Measurements from ENCODE around the gene SPHK2.

Gene SPHK2

DNA sequence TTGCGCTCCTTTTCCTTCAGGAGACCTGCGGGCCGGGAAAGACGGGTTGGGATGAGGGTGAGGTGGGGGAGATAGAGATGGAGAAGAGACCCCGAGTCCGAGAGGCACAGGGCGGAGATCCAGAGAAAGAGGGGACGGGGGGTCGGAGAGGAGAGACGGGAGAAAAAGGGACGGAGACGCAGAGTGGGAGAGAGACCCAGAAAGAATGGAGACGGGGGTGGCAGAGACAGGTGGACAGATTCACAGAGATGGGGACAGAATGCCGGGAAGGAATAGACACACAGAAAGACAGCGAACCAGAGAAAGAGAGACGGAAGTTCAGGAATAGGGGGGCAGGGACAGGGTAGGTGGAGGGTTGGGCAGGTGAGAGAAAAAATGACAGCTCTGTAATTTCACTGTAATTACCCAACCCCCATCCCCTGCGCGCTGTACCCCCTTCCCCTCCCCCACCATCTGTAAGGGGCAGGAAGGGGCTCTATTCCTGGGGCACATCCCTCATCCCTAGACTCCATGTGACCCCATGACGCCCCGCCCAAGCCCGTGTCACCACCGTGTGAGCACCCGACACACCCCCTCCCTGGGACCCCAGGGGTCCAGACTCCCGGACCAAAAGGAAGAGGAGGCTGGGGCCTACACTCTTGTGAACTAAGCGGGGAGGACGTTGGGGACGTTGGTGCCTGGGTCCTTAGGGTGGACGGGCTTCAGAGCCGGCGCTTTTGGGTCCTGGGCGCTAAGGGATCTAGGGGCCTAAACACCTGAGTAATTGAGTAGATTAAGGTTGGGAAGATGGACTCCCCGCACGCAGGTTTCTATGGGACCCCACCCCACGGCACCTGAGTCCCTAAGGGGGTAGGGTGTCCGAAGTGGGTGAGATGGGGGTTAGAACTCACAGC lies 16.9 kb downstream of the SPHK2 start:
- DNase-seq (ENCODE audit: extremely low spot score), result no peak
- TF ChIP-seq FOXM1 (IDR thresholded peaks at IDR 0.05; ENCODE audit: borderline replicate concordance), result no peak
- CTCF ChIA-PET, result no interaction called here
- POLR2A ChIA-PET, result interaction anchor here (1.8 to 2.3 kb wide), 2 partner anchors 10 to 17 kb away, joined by 7 to 12 read pairs; partner anchors contain the start of genes CA11, RPL18 and SPHK2

DNA sequence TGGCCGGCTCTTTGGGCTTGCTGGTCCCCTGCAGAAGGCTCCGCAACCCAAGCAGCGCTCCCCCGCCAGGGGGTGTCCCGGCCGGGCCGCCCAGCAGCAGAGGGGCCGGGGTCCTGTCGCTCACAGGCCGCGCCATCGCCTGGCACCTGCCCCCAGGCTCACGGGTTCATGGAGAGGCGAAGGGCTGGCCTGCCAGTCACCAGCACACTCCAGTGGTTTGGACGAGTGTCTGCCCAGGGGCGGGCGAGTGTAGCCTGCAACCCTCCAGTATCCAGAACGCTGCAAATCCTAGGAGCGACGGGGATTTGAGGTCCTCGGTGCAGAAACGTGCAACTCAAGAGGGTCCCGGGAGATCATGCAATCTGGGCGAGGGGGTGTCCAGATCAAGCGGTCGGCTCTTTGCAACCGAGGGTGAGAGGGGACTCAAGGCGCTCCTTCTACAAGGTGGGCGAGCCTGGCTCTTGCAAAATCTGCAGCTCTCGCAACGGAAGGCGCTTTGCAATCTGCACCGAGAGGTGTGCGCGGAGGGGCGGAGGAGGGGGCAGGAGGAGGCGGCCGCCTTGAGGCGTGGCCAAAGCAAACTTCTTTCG lies 17.6 kb downstream of the SPHK2 start, which contains the start of gene DBP:
DBP (minus strand) TSS at position 521 of the 590 bp plus-strand sequence; CDS start at position 136, 385 bp downstream.
- TF ChIP-seq, protein P1, sequence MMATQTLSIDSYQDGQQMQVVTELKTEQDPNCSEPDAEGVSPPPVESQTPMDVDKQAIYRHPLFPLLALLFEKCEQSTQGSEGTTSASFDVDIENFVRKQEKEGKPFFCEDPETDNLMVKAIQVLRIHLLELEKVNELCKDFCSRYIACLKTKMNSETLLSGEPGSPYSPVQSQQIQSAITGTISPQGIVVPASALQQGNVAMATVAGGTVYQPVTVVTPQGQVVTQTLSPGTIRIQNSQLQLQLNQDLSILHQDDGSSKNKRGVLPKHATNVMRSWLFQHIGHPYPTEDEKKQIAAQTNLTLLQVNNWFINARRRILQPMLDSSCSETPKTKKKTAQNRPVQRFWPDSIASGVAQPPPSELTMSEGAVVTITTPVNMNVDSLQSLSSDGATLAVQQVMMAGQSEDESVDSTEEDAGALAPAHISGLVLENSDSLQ (IDR thresholded peaks at IDR 0.05), result peak; percentile 78; the same call in 1 of the 2 replicates
- TF ChIP-seq SUZ12 (IDR thresholded peaks at IDR 0.05) (no peak), BHLHE40 (IDR thresholded peaks at IDR 0.05; ENCODE audit: borderline replicate concordance) (no peak), LEF1 (IDR thresholded peaks at IDR 0.05; ENCODE audit: borderline replicate concordance) (no peak)
- ChIA-PET CTCF (no interaction called here), POLR2A (interaction anchor here (1.8 to 2.3 kb wide), 2 partner anchors 9 to 18 kb away, joined by 7 to 12 read pairs; partner anchors contain the start of genes CA11, RPL18 and SPHK2)
- DNase-seq (ENCODE audit: extremely low spot score), result no peak

DNA sequence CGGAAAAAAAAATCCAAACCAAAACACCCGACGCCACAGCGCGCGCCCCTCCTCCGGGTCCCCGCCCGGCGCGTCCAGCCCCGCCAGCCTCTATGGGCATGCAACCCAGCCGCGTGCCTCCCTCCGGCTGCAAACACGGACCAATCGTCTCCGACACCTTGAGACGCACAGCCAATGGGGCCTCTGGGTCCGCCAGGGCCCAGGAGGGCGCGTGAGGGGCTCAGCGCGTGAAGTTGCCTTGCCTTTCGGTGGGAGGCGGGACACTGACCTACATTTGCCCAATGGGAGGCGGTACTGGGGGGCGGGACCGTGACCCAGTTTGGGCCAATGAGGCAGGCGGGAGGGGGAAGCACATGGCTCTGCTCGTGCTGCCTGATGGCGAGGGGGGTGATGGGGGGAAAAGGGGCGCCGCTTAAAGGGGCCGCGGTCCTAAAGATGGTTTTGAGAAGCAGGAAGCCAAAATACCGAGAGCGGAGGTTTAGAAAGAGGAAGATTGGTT lies 18.2 kb downstream of the SPHK2 start:
- POLR2A ChIA-PET, result interaction anchor here (1.8 to 2.3 kb wide), 2 partner anchors 8 to 18 kb away, joined by 7 to 12 read pairs; partner anchors contain the start of genes CA11, RPL18 and SPHK2
- CTCF ChIA-PET, result no interaction called here
- TF ChIP-seq FOXA1 (IDR thresholded peaks at IDR 0.05) (no peak), L3MBTL2 (conservative IDR thresholded peaks at IDR 0.05) (peak; percentile 100), FOXM1 (IDR thresholded peaks at IDR 0.05; ENCODE audit: borderline replicate concordance) (0 out of 2 replicates have a peak, but pooled peaks have one; percentile 21), ZNF384 (IDR thresholded peaks at IDR 0.05) (no peak), ELF4 (IDR thresholded peaks at IDR 0.05) (no peak), HDGF (IDR thresholded peaks at IDR 0.05; ENCODE audit: borderline replicate concordance) (peak; percentile 72; the same call in 1 of the 2 replicates)
- DNase-seq (ENCODE audit: extremely low spot score), result peak; percentile 84

DNA sequence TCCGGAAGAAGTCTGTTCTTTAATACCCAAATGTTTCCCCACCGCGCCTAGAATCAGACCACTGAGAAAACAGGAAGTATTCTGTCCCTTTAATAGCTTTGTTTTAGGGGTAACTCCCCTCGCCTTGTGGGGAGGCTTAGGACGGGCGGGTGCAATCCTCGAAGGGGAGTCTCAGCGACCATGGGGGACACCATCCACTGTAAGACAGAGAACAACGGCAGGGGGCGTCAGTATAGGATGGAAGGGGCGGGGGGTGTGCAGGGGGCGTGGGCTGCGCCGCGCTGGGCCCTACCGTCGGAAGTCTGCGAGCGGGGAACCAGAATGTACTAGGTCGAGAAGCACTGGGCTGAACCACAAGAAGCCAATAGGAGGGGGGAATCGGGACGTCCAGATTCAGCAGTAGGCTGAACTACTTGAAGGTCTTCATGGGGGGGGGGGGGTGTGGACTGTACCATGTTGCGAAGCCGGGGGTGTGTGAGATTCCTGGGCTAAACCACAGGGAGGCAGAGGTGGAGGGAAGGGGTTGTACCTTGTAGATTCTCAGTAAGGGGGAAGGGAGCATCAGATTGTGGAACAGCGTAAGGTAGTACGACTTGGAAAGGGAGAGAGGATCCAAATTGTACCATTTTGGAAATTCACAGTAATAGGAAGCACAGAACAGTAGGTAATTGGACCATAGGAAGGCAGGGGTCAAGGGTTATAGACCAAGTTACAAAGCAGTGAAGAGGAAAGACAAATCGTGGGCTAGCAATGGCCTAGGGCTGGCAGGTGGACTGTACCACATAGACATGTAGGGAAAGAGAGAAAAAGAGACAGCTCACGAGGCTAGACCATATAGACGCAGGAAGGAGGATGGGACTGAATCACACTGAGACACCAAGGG lies 18.9 kb downstream of the SPHK2 start:
- TF ChIP-seq FOXK2 (IDR thresholded peaks at IDR 0.05), result no peak
- TF ChIP-seq FOXM1 (IDR thresholded peaks at IDR 0.05; ENCODE audit: borderline replicate concordance), result no peak; the same call in 1 of the 2 replicates
- no peak for TF ChIP-seq LEF1 (IDR thresholded peaks at IDR 0.05; ENCODE audit: borderline replicate concordance)
- TF ChIP-seq NFRKB (IDR thresholded peaks at IDR 0.05), result no peak
- no peak for TF ChIP-seq ELF4 (IDR thresholded peaks at IDR 0.05)
- no peak for TF ChIP-seq TARDBP (IDR thresholded peaks at IDR 0.05)
- no peak for TF ChIP-seq HDGF (IDR thresholded peaks at IDR 0.05; ENCODE audit: borderline replicate concordance)
- TF ChIP-seq FOXA1 (IDR thresholded peaks at IDR 0.05), result no peak
- TF ChIP-seq BHLHE40 (IDR thresholded peaks at IDR 0.05; ENCODE audit: borderline replicate concordance), result no peak; the same call in 1 of the 2 replicates
- TF ChIP-seq L3MBTL2 (conservative IDR thresholded peaks at IDR 0.05), result no peak
- TF ChIP-seq CTBP1 (IDR thresholded peaks at IDR 0.05; ENCODE audit: borderline replicate concordance), result no peak
- no peak for TF ChIP-seq ZNF384 (IDR thresholded peaks at IDR 0.05)
- no peak for TF ChIP-seq SP1 (IDR thresholded peaks at IDR 0.05)
- TF ChIP-seq, protein P1 (IDR thresholded peaks at IDR 0.05), result no peak
- no peak for TF ChIP-seq ARNT (IDR thresholded peaks at IDR 0.05)
- no peak for TF ChIP-seq SUZ12 (IDR thresholded peaks at IDR 0.05)
- POLR2A ChIA-PET, result interaction anchor here (1.8 to 2.3 kb wide), 2 partner anchors 8 to 19 kb away, joined by 7 to 12 read pairs; partner anchors contain the start of genes CA11, RPL18 and SPHK2
- DNase-seq (ENCODE audit: extremely low spot score), result peak; percentile 78
- CTCF ChIA-PET, result no interaction called here

DNA sequence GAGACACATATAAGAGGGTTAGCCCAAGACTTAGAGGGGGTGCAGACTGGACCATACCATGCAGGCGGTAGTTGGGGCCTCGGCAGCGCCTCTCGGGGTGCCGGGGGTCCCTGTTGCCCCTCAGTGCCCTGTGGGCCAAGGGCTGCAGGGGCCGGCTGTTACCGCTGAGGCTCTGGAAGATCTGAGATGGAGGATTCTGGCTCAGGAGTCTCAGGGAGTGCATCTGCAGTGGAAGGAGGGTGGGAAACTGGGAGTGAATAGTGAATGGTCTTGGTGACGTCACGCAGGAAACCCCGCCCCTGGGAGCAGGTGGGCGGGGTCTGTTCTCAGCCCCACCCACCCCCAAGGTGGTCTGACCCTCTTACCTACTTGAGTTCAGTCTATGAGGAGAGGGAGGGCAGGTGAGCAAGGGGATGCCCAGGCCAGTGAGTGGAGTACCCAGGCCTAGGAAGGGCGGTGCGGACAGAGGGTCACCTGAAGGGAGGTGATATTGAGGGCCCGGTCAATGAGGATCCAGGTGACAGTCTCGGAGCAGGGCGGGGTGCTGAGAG lies 19.6 kb downstream of the SPHK2 start:
- no peak for TF ChIP-seq FOXM1 (IDR thresholded peaks at IDR 0.05; ENCODE audit: borderline replicate concordance)
- TF ChIP-seq ARNT (IDR thresholded peaks at IDR 0.05), result no peak
- no peak for TF ChIP-seq TARDBP (IDR thresholded peaks at IDR 0.05)
- no peak for TF ChIP-seq FOXA1 (IDR thresholded peaks at IDR 0.05)
- TF ChIP-seq NFRKB (IDR thresholded peaks at IDR 0.05), result no peak
- no peak for TF ChIP-seq SUZ12 (IDR thresholded peaks at IDR 0.05)
- TF ChIP-seq SP1 (IDR thresholded peaks at IDR 0.05), result no peak
- TF ChIP-seq LEF1 (IDR thresholded peaks at IDR 0.05; ENCODE audit: borderline replicate concordance), result no peak
- TF ChIP-seq, protein P1 (IDR thresholded peaks at IDR 0.05), result no peak
- TF ChIP-seq FOXK2 (IDR thresholded peaks at IDR 0.05), result no peak
- TF ChIP-seq ELF4 (IDR thresholded peaks at IDR 0.05), result no peak
- TF ChIP-seq HDGF (IDR thresholded peaks at IDR 0.05; ENCODE audit: borderline replicate concordance), result no peak
- TF ChIP-seq ZNF384 (IDR thresholded peaks at IDR 0.05), result no peak
- no peak for TF ChIP-seq CTBP1 (IDR thresholded peaks at IDR 0.05; ENCODE audit: borderline replicate concordance)
- no peak for TF ChIP-seq L3MBTL2 (conservative IDR thresholded peaks at IDR 0.05)
- TF ChIP-seq BHLHE40 (IDR thresholded peaks at IDR 0.05; ENCODE audit: borderline replicate concordance), result no peak
- POLR2A ChIA-PET, result no interaction called here
- CTCF ChIA-PET, result no interaction called here
- no peak for DNase-seq (ENCODE audit: extremely low spot score)
